Osteoblast (primary cell): ENCODE results near the gene COG4. TPM values are rescaled to one million over a fixed set of nuclear protein-coding genes. Genes with fewer than 3 reads are reported as not detected.

Experiments
- DNase-seq: peaks from one replicate; pipeline ENCODE4 v3.0.0; 2011; ENCODE audit warnings: low spot score, mixed read lengths; ENCODE audit not compliant: insufficient read length; ENCODE audit errors: missing footprints
- H2AFZ ChIP-seq: 2 replicates; pipeline ENCODE4 v1.6.0; 2011; ENCODE audit warnings: mild to moderate bottlenecking, low read length
- H3K27ac ChIP-seq: 2 replicates; pipeline ENCODE4 v1.5.1; 2011; ENCODE audit warnings: mild to moderate bottlenecking, low read depth, low read length, moderate library complexity
- H3K27me3 ChIP-seq: 2 replicates; pipeline ENCODE4 v1.6.0; 2012; ENCODE audit warnings: mild to moderate bottlenecking, control low read depth, inconsistent platforms, low read length, moderate library complexity; ENCODE audit not compliant: insufficient read depth
- H3K36me3 ChIP-seq: 2 replicates; pipeline ENCODE4 v1.5.1; 2011; ENCODE audit warnings: mild to moderate bottlenecking, low read length, control low read depth, moderate library complexity; ENCODE audit not compliant: insufficient read depth
- H3K4me1 ChIP-seq: 2 replicates; pipeline ENCODE4 v1.5.1; 2011; ENCODE audit warnings: mild to moderate bottlenecking, low read length, control low read depth, moderate library complexity; ENCODE audit not compliant: insufficient read depth
- H3K4me2 ChIP-seq: 2 replicates; pipeline ENCODE4 v1.6.0; 2011; ENCODE audit warnings: mild to moderate bottlenecking, low read length; ENCODE audit not compliant: insufficient read depth
- H3K4me3 ChIP-seq: fragments of 200-600 bp; sonication (generic); 3 replicates; pipeline ENCODE4 v1.5.1; 2012; ENCODE audit warnings: mild to moderate bottlenecking, low read length, inconsistent platforms; ENCODE audit not compliant: insufficient read depth
- H3K79me2 ChIP-seq: 2 replicates; pipeline ENCODE4 v1.6.0; 2012; ENCODE audit warnings: mild to moderate bottlenecking, low read length, control low read depth, inconsistent platforms; ENCODE audit not compliant: insufficient read depth
- H3K9me3 ChIP-seq: 2 replicates; pipeline ENCODE4 v1.5.1; 2011; ENCODE audit warnings: low read depth, low read length, control low read depth
- H4K20me1 ChIP-seq: 2 replicates; pipeline ENCODE4 v1.6.0; 2012; ENCODE audit warnings: mild to moderate bottlenecking, low read length, control low read depth; ENCODE audit not compliant: insufficient read depth
- total RNA-seq: library from RNA; depleted of rRNA; stranded (reverse); fragments of >200 nt; gene quantifications from 2 replicates; pipeline ENCODE4 v1.2.3, GENCODE V29; 2012
- TF ChIP-seq, protein P1 (sequence below): IDR thresholded peaks from 2 replicates; pipeline ENCODE4 v1.5.1; 2011; ENCODE audit warnings: mild to moderate bottlenecking, low read depth, low read length, moderate library complexity; ENCODE audit errors: extremely low read depth

COG4 gene
- total RNA-seq, 1 donor, result 61.5 TPM

DNA sequence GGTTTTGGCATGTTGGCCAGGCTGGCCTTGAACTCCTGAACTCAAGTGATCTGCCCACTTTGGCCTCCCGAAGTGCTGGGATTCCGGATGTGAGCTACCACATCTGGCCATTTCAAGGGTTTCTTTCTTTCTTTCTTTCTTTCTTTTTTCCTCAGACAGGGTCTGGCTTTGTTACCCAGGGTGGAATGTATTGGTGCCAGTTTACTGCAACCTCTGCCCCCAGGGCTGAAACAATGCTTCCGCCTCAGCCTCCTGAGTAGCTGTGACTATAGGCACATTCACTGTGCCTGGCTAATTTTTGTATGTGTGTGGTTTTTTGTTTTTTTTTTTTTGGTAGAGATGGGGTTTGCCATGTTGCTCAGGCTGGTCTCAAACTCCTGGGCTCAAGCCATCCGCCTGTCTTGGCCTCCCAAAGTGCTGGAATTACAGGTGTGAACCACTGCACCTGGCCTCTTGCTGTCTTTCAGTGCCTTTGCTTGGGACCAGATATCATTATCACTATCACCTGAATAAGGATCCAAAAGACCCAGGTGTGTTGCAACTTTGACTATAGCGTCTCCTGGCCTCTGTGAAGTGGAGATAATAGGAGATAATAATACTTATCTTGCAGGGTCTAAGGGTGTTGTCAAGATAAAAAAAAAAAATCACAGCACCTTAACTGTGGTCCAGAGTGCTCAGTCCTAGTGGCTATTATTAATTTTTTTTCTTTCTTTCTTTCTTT, 65.7 kb downstream of the COG4 start:
- TF ChIP-seq, protein P1, sequence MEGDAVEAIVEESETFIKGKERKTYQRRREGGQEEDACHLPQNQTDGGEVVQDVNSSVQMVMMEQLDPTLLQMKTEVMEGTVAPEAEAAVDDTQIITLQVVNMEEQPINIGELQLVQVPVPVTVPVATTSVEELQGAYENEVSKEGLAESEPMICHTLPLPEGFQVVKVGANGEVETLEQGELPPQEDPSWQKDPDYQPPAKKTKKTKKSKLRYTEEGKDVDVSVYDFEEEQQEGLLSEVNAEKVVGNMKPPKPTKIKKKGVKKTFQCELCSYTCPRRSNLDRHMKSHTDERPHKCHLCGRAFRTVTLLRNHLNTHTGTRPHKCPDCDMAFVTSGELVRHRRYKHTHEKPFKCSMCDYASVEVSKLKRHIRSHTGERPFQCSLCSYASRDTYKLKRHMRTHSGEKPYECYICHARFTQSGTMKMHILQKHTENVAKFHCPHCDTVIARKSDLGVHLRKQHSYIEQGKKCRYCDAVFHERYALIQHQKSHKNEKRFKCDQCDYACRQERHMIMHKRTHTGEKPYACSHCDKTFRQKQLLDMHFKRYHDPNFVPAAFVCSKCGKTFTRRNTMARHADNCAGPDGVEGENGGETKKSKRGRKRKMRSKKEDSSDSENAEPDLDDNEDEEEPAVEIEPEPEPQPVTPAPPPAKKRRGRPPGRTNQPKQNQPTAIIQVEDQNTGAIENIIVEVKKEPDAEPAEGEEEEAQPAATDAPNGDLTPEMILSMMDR, result no peak
- H3K79me2 ChIP-seq, result peaks cover 9% of the 10 kb centered on the region
- peaks cover 8% of the 10 kb centered on the region for H3K4me1 ChIP-seq
- H3K27ac ChIP-seq, result no peak overlapping the region
- H3K36me3 ChIP-seq, result no peaks in the 10 kb centered on the region
- no peak overlapping the region for H2AFZ ChIP-seq
- no peak overlapping the region for H3K4me2 ChIP-seq
- H4K20me1 ChIP-seq, result peaks cover 4% of the 10 kb centered on the region
- DNase-seq, result no peak
- no peaks in the 10 kb centered on the region for H3K27me3 ChIP-seq
- H3K9me3 ChIP-seq, result no peaks in the 10 kb centered on the region
- no peak overlapping the region for H3K4me3 ChIP-seq

DNA sequence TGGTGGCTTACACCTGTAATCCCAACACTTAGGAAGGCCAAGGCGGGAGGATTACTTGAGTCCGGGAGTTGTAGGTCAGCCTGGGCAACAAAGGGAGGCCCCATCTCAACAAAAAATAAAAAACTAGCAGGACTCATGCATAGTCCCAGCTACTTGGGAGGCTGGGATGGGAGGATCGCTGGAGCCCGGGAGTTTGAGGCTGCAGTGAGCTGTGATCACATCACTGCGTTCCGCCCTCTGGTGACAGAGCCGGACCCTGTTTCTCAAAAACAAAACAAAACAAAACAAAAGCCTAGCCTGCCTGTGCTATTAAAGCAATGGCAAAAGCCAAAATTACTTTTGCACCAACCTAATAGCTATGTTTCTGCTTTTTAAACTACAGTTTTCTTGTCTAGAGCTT, 67.4 kb downstream of the COG4 start:
- no peaks in the 10 kb centered on the region for H4K20me1 ChIP-seq
- peaks cover 9% of the 10 kb centered on the region for H3K79me2 ChIP-seq
- H3K9me3 ChIP-seq, result no peaks in the 10 kb centered on the region
- no peaks in the 10 kb centered on the region for H3K27me3 ChIP-seq
- no peak overlapping the region for H3K4me3 ChIP-seq
- DNase-seq, result no peak
- H3K36me3 ChIP-seq, result no peaks in the 10 kb centered on the region
- TF ChIP-seq, protein P1, result no peak
- no peak overlapping the region for H2AFZ ChIP-seq
- no peak overlapping the region for H3K4me2 ChIP-seq
- peaks cover 4% of the 10 kb centered on the region for H3K4me1 ChIP-seq
- H3K27ac ChIP-seq, result no peak overlapping the region

DNA sequence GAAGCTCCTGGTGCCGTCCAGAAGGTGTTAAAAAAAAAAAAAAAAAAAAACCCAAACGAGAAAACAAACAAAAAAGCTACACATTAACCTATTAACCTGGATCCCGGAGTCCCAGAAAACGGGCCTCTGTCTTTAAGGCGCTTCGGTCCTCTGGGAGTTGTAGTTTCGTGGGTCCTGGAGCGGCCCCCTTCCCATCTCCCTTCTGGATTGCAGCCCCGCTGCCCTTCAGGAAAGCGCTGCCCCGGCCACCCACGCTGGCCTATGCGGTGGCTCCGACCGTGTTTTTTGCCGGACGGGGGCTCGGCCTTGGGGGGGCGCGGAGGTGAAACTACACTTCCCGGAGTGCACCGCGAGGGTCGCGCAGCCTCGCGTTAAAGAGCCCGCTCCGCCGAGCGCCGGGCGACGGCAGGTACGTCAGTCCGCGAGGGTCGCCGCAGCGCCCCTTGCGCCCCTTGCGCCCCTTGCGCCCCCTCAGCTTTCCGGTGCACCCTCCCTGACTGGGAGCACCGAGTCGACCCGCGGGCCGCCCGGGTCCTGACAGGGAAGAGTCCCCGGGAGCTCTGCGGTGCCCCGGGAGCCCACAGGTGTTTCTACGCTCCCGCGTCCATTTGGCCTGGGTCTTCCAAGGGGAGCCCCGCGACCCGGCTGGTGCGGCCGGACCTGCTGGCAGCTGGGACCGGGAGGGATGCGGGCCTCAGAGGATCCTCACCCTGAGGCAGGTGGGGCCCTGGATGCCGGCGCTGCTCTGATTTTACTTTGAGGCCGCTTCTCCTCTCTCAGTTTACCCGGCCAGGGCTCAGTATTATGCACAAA, 68.9 kb downstream of the COG4 start, which contains the start of gene FCSK:
FCSK (plus strand) TSS at position 374 of the 813 bp plus-strand sequence. CDS start 8,596 bp downstream, outside the sequence.
- Histone ChIP-seq H3K36me3 (no peaks in the 10 kb centered on the region), H3K4me2 (peak within 1 kb of the TSS; percentile 99), H3K9me3 (no peaks in the 10 kb centered on the region), H2AFZ (peak within 1 kb of the TSS; percentile 98), H4K20me1 (no peaks in the 10 kb centered on the region), H3K27me3 (no peaks in the 10 kb centered on the region), H3K4me1 (no peaks in the 10 kb centered on the region), H3K79me2 (peaks cover 9% of the 10 kb centered on the region), H3K27ac (peak within 1 kb of the TSS; percentile 97), H3K4me3 (peak within 1 kb of the TSS; percentile 97)
- TF ChIP-seq, protein P1, result no peak
- peak; percentile 98 for DNase-seq

DNA sequence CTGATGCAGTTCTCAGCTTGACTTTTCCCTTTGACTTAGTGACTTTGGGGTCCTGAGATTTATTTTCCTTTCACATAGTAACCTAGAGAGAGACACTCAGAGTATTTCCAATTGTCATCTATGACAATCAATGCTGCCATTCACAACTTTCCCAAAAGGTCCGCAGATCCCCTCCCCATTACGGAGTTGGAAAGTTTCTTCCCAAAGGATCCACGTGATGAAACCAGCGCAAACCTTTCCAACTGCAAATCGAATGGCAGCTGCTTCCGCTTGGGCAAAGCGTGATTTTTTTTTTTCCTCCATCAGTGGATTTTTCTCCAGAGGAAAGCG, 69.5 kb downstream of the COG4 start:
- no peaks in the 10 kb centered on the region for H3K4me1 ChIP-seq
- H2AFZ ChIP-seq, result peak overlapping the region; percentile 98
- TF ChIP-seq, protein P1, result no peak
- no peak for DNase-seq
- H3K27me3 ChIP-seq, result no peaks in the 10 kb centered on the region
- H3K4me3 ChIP-seq, result peak overlapping the region; percentile 97
- peak overlapping the region; percentile 99 for H3K4me2 ChIP-seq
- no peaks in the 10 kb centered on the region for H4K20me1 ChIP-seq
- no peaks in the 10 kb centered on the region for H3K36me3 ChIP-seq
- H3K9me3 ChIP-seq, result no peaks in the 10 kb centered on the region
- H3K79me2 ChIP-seq, result peaks cover 9% of the 10 kb centered on the region
- peak overlapping the region; percentile 97 for H3K27ac ChIP-seq
